DND-41 (cell line): Measurements from ENCODE around the gene SEMA4F.

Experiments
- ATAC-seq: fragments of 200-7000 bp; cut with Tn5 transposase; 3 replicates; pipeline ENCODE4 v1.9.1; 2021; ENCODE audit warnings: low read depth; ENCODE audit not compliant: insufficient read depth
- DNase-seq: peaks from one replicate; pipeline ENCODE4 v3.0.0-alpha.2; 2020
- H2AFZ ChIP-seq: 2 replicates; pipeline ENCODE4 v1.6.0; 2012; ENCODE audit warnings: low read depth, low read length
- H3K27ac ChIP-seq: 2 replicates; pipeline ENCODE4 v1.5.1; 2012; ENCODE audit warnings: low read length, inconsistent platforms
- H3K27me3 ChIP-seq: fragments of 200-600 bp; sonication (generic); 2 replicates; pipeline ENCODE4 v1.6.0; 2012; ENCODE audit warnings: low read length, mild to moderate bottlenecking, inconsistent platforms; ENCODE audit not compliant: insufficient read depth, poor library complexity
- H3K36me3 ChIP-seq: 2 replicates; pipeline ENCODE4 v1.5.1; 2012; ENCODE audit warnings: low read length, inconsistent platforms; ENCODE audit not compliant: insufficient read depth
- H3K4me1 ChIP-seq: 2 replicates; pipeline ENCODE4 v1.5.1; 2012; ENCODE audit warnings: mild to moderate bottlenecking, low read length; ENCODE audit not compliant: insufficient read depth
- H3K4me2 ChIP-seq: 2 replicates; pipeline ENCODE4 v1.6.0; 2012; ENCODE audit warnings: mild to moderate bottlenecking, moderate library complexity, low read length, inconsistent platforms; ENCODE audit not compliant: insufficient read depth
- H3K4me3 ChIP-seq, 2 experiments: fragments of 200-600 bp in 1 of 2; shearing (Covaris generic) in 1 of 2; 2 replicates each; pipeline ENCODE4 v1.5.1; 2012 to 2016; ENCODE audit warnings: inconsistent platforms in 2 of 2, low read length in 2 of 2, mild to moderate bottlenecking in 2 of 2, low read depth in 1 of 2, moderate library complexity in 1 of 2
- H3K79me2 ChIP-seq: 2 replicates; pipeline ENCODE4 v1.6.0; 2012; ENCODE audit warnings: low read length, inconsistent platforms; ENCODE audit not compliant: insufficient read depth
- H3K9ac ChIP-seq: 2 replicates; pipeline ENCODE4 v1.6.0; 2012; ENCODE audit warnings: low read depth, mild to moderate bottlenecking, inconsistent platforms, low read length, moderate library complexity
- H3K9me3 ChIP-seq: 2 replicates; pipeline ENCODE4 v1.5.1; 2012; ENCODE audit warnings: low read length, moderate library complexity, mild to moderate bottlenecking, inconsistent platforms; ENCODE audit not compliant: insufficient read depth, severe bottlenecking
- H4K20me1 ChIP-seq: 2 replicates; pipeline ENCODE4 v1.6.0; 2012; ENCODE audit warnings: low read length; ENCODE audit not compliant: insufficient read depth
- EZH2 ChIP-seq: IDR thresholded peaks from 3 replicates; pipeline ENCODE4 v1.6.1; 2012; ENCODE audit warnings: borderline replicate concordance, low read depth, mild to moderate bottlenecking, moderate library complexity, low read length, inconsistent platforms; ENCODE audit not compliant: severe bottlenecking
- TF ChIP-seq, protein P1 (sequence below): IDR thresholded peaks from 2 replicates; pipeline ENCODE4 v1.5.1; 2012; ENCODE audit warnings: borderline replicate concordance, low read length, moderate library complexity, mild to moderate bottlenecking; ENCODE audit not compliant: poor library complexity, severe bottlenecking; ENCODE audit errors: extremely low read depth

Gene SEMA4F

DNA sequence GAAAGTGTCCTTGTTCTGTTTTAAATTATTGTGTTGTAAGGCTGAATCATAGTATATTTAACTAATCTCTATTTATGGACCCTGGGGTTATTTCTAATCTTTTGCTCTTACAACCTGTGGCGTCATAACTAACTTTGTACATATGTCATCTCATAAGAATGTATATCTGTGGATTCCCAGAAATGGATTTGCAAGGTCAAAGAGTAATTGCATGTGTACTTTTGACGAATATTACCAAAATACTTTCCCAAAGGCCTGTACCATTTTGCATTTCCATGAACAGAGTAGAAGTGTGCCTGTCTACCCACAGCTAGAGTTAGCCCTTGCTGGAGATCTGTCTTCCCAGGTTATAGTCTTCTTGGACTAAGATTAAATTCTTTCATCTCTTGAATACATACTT is 42.8 kb downstream of the SEMA4F start:
- no peaks in the 10 kb centered on the region for H3K4me1 ChIP-seq
- no peak overlapping the region for H2AFZ ChIP-seq
- no peak for DNase-seq
- no peak overlapping the region for H3K27ac ChIP-seq
- ATAC-seq: no peak
- H3K4me2 ChIP-seq: no peak overlapping the region
- H4K20me1 ChIP-seq: no peaks in the 10 kb centered on the region
- no peaks in the 10 kb centered on the region for H3K79me2 ChIP-seq
- H3K4me3 ChIP-seq: no peak overlapping the region
- H3K9ac ChIP-seq: no peak overlapping the region
- peaks cover 6% of the 10 kb centered on the region for H3K27me3 ChIP-seq
- H3K9me3 ChIP-seq: no peaks in the 10 kb centered on the region
- no peaks in the 10 kb centered on the region for H3K36me3 ChIP-seq
- TF ChIP-seq, protein P1, sequence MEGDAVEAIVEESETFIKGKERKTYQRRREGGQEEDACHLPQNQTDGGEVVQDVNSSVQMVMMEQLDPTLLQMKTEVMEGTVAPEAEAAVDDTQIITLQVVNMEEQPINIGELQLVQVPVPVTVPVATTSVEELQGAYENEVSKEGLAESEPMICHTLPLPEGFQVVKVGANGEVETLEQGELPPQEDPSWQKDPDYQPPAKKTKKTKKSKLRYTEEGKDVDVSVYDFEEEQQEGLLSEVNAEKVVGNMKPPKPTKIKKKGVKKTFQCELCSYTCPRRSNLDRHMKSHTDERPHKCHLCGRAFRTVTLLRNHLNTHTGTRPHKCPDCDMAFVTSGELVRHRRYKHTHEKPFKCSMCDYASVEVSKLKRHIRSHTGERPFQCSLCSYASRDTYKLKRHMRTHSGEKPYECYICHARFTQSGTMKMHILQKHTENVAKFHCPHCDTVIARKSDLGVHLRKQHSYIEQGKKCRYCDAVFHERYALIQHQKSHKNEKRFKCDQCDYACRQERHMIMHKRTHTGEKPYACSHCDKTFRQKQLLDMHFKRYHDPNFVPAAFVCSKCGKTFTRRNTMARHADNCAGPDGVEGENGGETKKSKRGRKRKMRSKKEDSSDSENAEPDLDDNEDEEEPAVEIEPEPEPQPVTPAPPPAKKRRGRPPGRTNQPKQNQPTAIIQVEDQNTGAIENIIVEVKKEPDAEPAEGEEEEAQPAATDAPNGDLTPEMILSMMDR: no peak
- no peak for TF ChIP-seq EZH2

DNA sequence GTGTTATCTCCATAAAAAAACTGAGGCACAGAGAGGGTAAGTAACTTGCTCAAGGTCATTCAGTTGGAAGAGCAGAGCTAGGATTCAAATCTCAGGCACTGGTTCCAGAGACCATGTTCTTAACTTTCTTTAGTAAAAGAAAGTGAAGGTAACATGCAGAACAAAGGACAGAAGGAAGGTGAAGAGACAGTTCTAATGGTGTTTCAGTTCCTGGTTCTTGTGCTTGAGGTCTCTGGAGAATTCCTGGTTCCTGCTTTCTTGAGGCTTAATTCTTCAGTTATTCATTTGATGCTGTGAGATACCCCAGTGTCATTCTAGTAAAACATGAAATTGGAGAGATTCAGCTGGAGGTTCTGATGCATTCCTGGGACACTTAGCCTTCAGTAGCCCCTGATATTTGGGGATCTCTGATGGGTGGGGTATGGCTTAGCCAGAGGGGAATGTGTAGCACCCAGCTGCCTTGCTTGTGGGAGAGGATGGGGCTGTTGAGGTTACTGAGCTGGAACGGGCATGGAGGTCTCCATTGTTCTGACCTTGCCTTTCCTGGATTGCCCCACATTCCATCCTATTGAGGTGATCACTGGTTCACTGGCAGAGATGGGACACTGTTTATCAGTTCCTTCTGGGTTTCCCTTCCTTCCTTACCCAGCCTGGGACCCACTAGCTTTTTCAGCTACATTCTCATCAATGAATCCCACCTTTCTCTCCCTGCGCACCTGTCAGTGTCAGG is 46.8 kb downstream of the SEMA4F start:
- H3K4me3 ChIP-seq: no peak overlapping the region
- ATAC-seq (no peak), DNase-seq (no peak)
- TF ChIP-seq, protein P1: no peak
- no peak for TF ChIP-seq EZH2
- H2AFZ ChIP-seq: no peak overlapping the region
- no peak overlapping the region for H3K4me2 ChIP-seq
- no peaks in the 10 kb centered on the region for H4K20me1 ChIP-seq
- H3K36me3 ChIP-seq: no peaks in the 10 kb centered on the region
- H3K9me3 ChIP-seq: no peaks in the 10 kb centered on the region
- no peaks in the 10 kb centered on the region for H3K79me2 ChIP-seq
- no peaks in the 10 kb centered on the region for H3K27me3 ChIP-seq
- H3K27ac ChIP-seq: no peak overlapping the region
- no peak overlapping the region for H3K9ac ChIP-seq
- no peaks in the 10 kb centered on the region for H3K4me1 ChIP-seq

DNA sequence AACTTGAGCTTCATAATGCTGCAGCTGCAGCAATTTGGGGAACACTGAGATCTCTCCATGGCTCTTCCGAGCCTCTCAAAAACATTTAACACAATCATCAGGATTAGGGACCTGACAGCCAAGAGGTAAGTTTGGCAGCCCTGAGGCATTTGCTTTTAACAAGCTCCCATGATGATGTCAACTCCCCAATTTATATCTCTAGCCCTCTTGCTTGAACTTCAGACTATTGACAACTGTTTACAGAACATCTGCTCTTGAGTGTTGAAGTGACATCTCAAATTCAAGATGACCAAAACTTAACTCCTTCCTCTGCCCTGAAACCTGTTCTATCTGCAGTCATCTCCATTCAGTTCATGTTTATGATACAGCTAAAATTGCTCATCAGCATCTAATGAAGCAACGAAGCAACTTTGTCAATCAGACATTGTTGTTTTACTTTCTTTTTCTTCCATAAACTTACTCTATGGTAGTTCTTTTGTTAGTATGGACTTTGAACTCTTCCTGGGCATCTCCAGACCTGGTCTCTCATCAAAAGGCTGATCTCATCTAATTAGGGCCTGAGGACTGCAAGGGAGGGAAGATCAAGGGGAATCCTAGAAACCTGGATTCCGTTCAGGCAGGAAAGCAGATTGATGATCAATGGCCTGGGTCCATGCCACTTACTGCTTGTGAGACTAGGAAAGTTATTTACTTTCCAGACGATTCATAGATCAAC is 48.1 kb downstream of the SEMA4F start:
- no peak overlapping the region for H3K27ac ChIP-seq
- H2AFZ ChIP-seq: no peak overlapping the region
- no peaks in the 10 kb centered on the region for H3K36me3 ChIP-seq
- no peak for ATAC-seq
- no peak overlapping the region for H3K4me2 ChIP-seq
- no peaks in the 10 kb centered on the region for H3K9me3 ChIP-seq
- no peaks in the 10 kb centered on the region for H3K4me1 ChIP-seq
- H3K27me3 ChIP-seq: no peaks in the 10 kb centered on the region
- DNase-seq: no peak
- TF ChIP-seq, protein P1: no peak
- TF ChIP-seq EZH2: no peak
- no peaks in the 10 kb centered on the region for H3K79me2 ChIP-seq
- H3K4me3 ChIP-seq: no peak overlapping the region
- H4K20me1 ChIP-seq: no peaks in the 10 kb centered on the region
- H3K9ac ChIP-seq: no peak overlapping the region

- DNase-seq (no peak), ATAC-seq (no peak)
- H3K4me1 ChIP-seq: no peaks in the 10 kb centered on the region
- no peak overlapping the region for H3K27ac ChIP-seq
- H3K36me3 ChIP-seq: no peaks in the 10 kb centered on the region
- H3K4me3 ChIP-seq: no peak overlapping the region
- H3K9me3 ChIP-seq: no peaks in the 10 kb centered on the region
- H2AFZ ChIP-seq: no peak overlapping the region
- no peaks in the 10 kb centered on the region for H4K20me1 ChIP-seq
- H3K79me2 ChIP-seq: no peaks in the 10 kb centered on the region
- H3K27me3 ChIP-seq: peaks cover 9% of the 10 kb centered on the region
- H3K4me2 ChIP-seq: no peak overlapping the region
- no peak overlapping the region for H3K9ac ChIP-seq
- TF ChIP-seq, protein P1: no peak
- no peak for TF ChIP-seq EZH2
Observed at GRCh38 chr2:74703373-74703772, 49.3 kb downstream of the SEMA4F start.
